Measurements from ENCODE around the gene TSN. TPM values are rescaled to one million over a fixed set of nuclear protein-coding genes. Genes with fewer than 3 reads are reported as not detected.

Gene TSN
- total and polyA plus RNA-seq, 8 donors, result 10.9 to 30.3 (median 23.4) TPM

DNA sequence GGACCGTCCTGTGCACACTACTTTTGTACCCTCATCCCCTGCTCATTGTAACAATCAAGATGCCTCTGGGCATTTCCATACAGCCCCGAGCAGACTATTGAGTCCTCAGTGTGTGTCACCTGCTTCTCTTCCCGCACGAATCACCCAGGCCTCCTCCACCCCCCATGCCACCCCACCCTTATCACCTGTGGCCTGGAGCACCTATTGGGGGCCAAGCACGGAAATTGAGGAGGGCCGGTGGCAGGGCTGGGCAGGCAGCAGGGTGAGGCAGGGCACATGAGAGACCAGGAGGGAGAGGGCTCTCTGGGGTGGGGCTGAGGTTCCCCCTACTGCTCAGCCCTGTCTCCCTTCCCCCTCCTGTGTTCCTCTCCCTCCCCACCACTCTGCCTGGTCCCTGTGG is 14.5 kb upstream of the TSN start:
- Histone ChIP-seq H3K27ac (no peak overlapping the region), H3K4me3 (no peak overlapping the region), H3K36me3 (no peaks in the 10 kb centered on the region), H3K27me3 (no peaks in the 10 kb centered on the region), H3K9me3 (no peaks in the 10 kb centered on the region), H3K4me1 (no peaks in the 10 kb centered on the region)
- intact Hi-C loops (cut with DNase I), result no loop called here
- 54 to 55% methylated on average over 6 of the region's 6 CpGs for WGBS, 2 donors
- ATAC-seq (no peak), FAIRE-seq (no peak), DNase-seq (no peak)
- TF ChIP-seq, protein P1, sequence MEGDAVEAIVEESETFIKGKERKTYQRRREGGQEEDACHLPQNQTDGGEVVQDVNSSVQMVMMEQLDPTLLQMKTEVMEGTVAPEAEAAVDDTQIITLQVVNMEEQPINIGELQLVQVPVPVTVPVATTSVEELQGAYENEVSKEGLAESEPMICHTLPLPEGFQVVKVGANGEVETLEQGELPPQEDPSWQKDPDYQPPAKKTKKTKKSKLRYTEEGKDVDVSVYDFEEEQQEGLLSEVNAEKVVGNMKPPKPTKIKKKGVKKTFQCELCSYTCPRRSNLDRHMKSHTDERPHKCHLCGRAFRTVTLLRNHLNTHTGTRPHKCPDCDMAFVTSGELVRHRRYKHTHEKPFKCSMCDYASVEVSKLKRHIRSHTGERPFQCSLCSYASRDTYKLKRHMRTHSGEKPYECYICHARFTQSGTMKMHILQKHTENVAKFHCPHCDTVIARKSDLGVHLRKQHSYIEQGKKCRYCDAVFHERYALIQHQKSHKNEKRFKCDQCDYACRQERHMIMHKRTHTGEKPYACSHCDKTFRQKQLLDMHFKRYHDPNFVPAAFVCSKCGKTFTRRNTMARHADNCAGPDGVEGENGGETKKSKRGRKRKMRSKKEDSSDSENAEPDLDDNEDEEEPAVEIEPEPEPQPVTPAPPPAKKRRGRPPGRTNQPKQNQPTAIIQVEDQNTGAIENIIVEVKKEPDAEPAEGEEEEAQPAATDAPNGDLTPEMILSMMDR (IDR thresholded peaks at IDR 0.05), result no peak

DNA sequence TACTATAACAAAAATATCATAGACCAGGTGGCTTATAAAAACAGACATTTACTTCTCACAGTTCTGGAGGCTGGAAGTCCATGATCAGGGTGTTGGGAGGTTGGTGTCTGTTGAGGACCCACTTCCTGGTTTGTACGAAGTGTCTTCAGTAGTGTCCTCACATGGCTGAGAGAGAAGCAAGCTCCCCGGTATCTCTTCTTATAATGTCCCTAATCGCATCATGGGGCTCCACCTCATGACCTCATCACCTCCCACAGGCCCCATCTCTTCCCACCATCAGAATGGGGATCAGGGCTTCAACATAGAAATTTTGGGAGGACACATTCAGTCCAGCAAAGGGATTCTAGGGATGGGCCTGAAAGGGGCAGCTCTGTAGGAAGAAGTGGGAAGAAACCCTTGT is 14.0 kb upstream of the TSN start:
- TF ChIP-seq, protein P1 (IDR thresholded peaks at IDR 0.05), result no peak
- no peaks in the 10 kb centered on the region for H3K27me3 ChIP-seq
- WGBS, 2 donors, result 84 to 89% methylated on average over 3 of the region's 3 CpGs
- intact Hi-C loops (cut with DNase I), result no loop called here
- no peak for DNase-seq
- no peak for ATAC-seq
- FAIRE-seq, result no peak
- no peak overlapping the region for H3K27ac ChIP-seq
- no peaks in the 10 kb centered on the region for H3K9me3 ChIP-seq
- no peak overlapping the region for H3K4me3 ChIP-seq
- no peaks in the 10 kb centered on the region for H3K36me3 ChIP-seq
- H3K4me1 ChIP-seq, result no peaks in the 10 kb centered on the region

DNA sequence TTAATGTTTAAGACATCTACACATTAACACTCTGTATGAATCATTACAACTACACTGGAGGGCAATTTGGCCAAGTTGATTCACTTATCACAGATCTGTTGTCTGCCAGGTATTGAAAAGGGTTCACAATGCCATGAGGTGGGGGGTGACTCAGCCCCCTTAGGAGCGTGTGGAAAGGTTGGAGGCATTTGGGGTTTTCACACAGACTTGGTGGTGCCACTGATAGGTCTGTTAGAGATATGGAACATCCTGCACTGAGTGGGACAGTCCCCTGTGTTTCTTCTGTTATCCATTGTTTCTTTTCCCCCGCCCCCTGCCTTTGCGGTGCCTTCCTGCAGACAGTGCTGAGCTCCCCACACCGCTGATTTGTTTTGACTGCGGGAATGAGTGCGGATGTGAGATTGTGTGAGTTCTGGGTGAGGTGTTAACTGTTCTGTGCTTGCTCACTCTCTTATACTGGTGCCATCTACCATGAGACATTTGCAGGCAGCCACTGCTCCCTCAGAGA is 9.3 kb upstream of the TSN start:
- no peak for FAIRE-seq
- DNase-seq, result no peak
- WGBS, 2 donors, result 38 to 53% methylated on average over 6 of the region's 6 CpGs
- no peak overlapping the region for H3K4me3 ChIP-seq
- H3K9me3 ChIP-seq, result no peaks in the 10 kb centered on the region
- ATAC-seq, result no peak
- intact Hi-C loops (cut with DNase I), result no loop called here
- H3K27ac ChIP-seq, result no peak overlapping the region
- H3K27me3 ChIP-seq, result no peaks in the 10 kb centered on the region
- H3K4me1 ChIP-seq, result no peaks in the 10 kb centered on the region
- TF ChIP-seq, protein P1 (IDR thresholded peaks at IDR 0.05), result no peak
- no peaks in the 10 kb centered on the region for H3K36me3 ChIP-seq

DNA sequence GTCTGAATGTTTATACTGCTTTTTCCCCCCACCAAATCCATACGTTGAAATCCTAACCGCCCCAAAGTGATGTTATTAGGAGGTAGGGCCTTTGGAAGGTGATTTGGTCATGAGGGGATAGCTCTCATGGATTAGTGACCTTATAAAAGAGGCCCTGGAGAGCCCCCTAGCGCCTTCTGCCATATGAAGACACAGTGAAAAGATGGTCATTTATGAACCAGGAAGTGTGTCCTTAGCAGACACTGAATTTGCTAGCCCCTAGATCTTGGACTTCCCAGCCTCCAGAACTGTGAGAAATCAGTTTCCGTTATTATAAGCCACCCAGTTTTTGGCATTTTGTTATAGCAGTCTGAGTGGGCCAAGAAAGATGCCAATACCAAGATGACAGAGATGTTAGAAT is 7.2 kb upstream of the TSN start:
- DNase-seq, result no peak
- ATAC-seq, result peak in 2 of 4 donors; percentile 38 to 49
- H3K27me3 ChIP-seq, result no peaks in the 10 kb centered on the region
- H3K4me1 ChIP-seq, result no peaks in the 10 kb centered on the region
- intact Hi-C loops (cut with DNase I), result no loop called here
- H3K27ac ChIP-seq, result no peak overlapping the region
- FAIRE-seq, result no peak
- 50 to 52% methylated on average over 4 of the region's 4 CpGs for WGBS, 2 donors
- H3K9me3 ChIP-seq, result no peaks in the 10 kb centered on the region
- TF ChIP-seq, protein P1 (IDR thresholded peaks at IDR 0.05), result no peak
- H3K4me3 ChIP-seq, result no peak overlapping the region
- no peaks in the 10 kb centered on the region for H3K36me3 ChIP-seq

DNA sequence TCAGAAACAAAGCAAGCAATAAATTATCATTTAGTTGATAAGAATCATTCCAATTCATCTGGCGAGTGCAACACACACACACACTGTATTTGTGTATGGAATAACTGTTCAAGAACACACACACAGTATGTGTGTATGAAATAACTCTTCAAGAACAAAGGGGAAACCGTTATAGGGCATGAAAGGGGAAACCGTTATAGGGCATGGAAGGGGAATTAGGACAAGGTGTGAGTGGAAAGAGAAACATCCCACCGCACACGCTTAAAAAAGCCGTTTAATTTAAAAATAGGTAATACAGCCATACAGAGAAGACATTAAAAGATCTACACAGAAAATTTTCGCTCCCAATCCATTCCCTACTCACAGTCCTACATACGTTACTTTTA is 607 bp upstream of the TSN start:
- ATAC-seq (peak in 2 of 4 donors; percentile 1), DNase-seq (no peak), FAIRE-seq (no peak)
- 1 to 3% methylated on average over 8 of the region's 8 CpGs for WGBS, 2 donors
- peak overlapping the region in 1 of 4 donors; percentile 20 for H3K27ac ChIP-seq
- H3K36me3 ChIP-seq, result no peaks in the 10 kb centered on the region
- H3K4me3 ChIP-seq, result peak overlapping the region; percentile 88 to 99 (median 95)
- no peaks in the 10 kb centered on the region for H3K27me3 ChIP-seq
- H3K4me1 ChIP-seq, result peaks cover 9 to 18% (median 11%) of the 10 kb centered on the region in 3 donors
- intact Hi-C loops (cut with DNase I), result no loop called here
- TF ChIP-seq, protein P1 (IDR thresholded peaks at IDR 0.05), result no peak
- H3K9me3 ChIP-seq, result no peaks in the 10 kb centered on the region
